Natural killer cell (primary cell): ENCODE results near the gene PEAK3. TPM values are rescaled to one million over a fixed set of nuclear protein-coding genes. Genes with fewer than 3 reads are reported as not detected.

Source experiments
- ATAC-seq, 3 donors: fragments of 150-1000 bp in 2 of 3; fragments of 200-7000 bp in 1 of 3; cut with Tn5 transposase; 1 replicate in 1 of 3; 2 replicates in 2 of 3; pipeline ENCODE4 v1.10.0; 2021; ENCODE audit warnings: mild to moderate bottlenecking in 2 of 3, moderate library complexity in 2 of 3
- DNase-seq, 2 donors: peaks; one replicate each; pipeline versions ENCODE4 v3.0.0 to v3.0.0-alpha.2; 2013 to 2021; ENCODE audit warnings: mixed read lengths in 1 of 2
- H3K27ac ChIP-seq: one replicate; pipeline ENCODE4 v1.5.1; 2013; ENCODE audit warnings: mild to moderate bottlenecking, low read length
- H3K27me3 ChIP-seq: one replicate; pipeline ENCODE4 v1.6.1; 2013; ENCODE audit warnings: low read length; ENCODE audit not compliant: control insufficient read depth, insufficient read depth
- H3K36me3 ChIP-seq: one replicate; pipeline ENCODE4 v1.6.1; 2013; ENCODE audit warnings: low read length; ENCODE audit not compliant: control insufficient read depth, insufficient read depth
- H3K4me1 ChIP-seq: one replicate; pipeline ENCODE4 v1.6.1; 2013; ENCODE audit warnings: low read length; ENCODE audit not compliant: control insufficient read depth, insufficient read depth
- H3K4me3 ChIP-seq: one replicate; pipeline ENCODE4 v1.5.1; 2013; ENCODE audit warnings: low read length
- H3K9me3 ChIP-seq: one replicate; pipeline ENCODE4 v1.6.1; 2013; ENCODE audit warnings: low read length; ENCODE audit not compliant: control insufficient read depth, insufficient read depth
- H3K27ac Mint-ChIP-seq, 2 donors: one replicate each; pipeline ENCODE4 v1.8.0; 2022; ENCODE audit warnings: mild to moderate bottlenecking in 2 of 2, mixed read lengths in 2 of 2, moderate library complexity in 1 of 2
- H3K27me3 Mint-ChIP-seq, 2 donors: one replicate each; pipeline ENCODE4 v1.8.0; 2022; ENCODE audit warnings: low read depth in 2 of 2, mixed read lengths in 2 of 2
- H3K36me3 Mint-ChIP-seq: one replicate; pipeline ENCODE4 v1.8.0; 2022; ENCODE audit warnings: mixed read lengths
- H3K4me1 Mint-ChIP-seq, 2 donors: one replicate each; pipeline ENCODE4 v1.8.0; 2022; ENCODE audit warnings: mixed read lengths in 2 of 2
- H3K4me3 Mint-ChIP-seq: one replicate; pipeline ENCODE4 v1.8.0; 2022; ENCODE audit warnings: mild to moderate bottlenecking, moderate library complexity, mixed read lengths
- H3K9me3 Mint-ChIP-seq, 2 donors: one replicate each; pipeline ENCODE4 v1.8.0; 2022; ENCODE audit warnings: mixed read lengths in 2 of 2
- WGBS: methylation state at CpG from one replicate; pipeline ENCODE4 v1.1.7; 2013; ENCODE audit warnings: missing lambda C conversion rate; ENCODE audit not compliant: insufficient coverage; 5-methylcytosine and 5-hydroxymethylcytosine counted together
- intact Hi-C: fragments of 100-400 bp; cut with micrococcal nuclease; formaldehyde crosslinking; loops from one replicate; pipeline ENCODE4 v1.14.2; 2022
- total RNA-seq, 4 donors: library from RNA; stranded (reverse); fragments of 120-200 nt in 1 of 4; gene quantifications; one replicate each; pipeline versions ENCODE4 v1.2.3 to v1.2.4, GENCODE V29; 2013 to 2022
- TF ChIP-seq, protein P1 (sequence below): fragments of 200-600 bp; IDR thresholded peaks from one replicate; pipeline ENCODE4 v1.8.0; 2022; ENCODE audit warnings: antibody characterized with exemption

PEAK3 gene
- total RNA-seq, 3 donors from 2014 or later (not counting 1 experiment from before 2014, with no cell fraction given): 5.7 to 9.5 (median 8.4) TPM

DNA sequence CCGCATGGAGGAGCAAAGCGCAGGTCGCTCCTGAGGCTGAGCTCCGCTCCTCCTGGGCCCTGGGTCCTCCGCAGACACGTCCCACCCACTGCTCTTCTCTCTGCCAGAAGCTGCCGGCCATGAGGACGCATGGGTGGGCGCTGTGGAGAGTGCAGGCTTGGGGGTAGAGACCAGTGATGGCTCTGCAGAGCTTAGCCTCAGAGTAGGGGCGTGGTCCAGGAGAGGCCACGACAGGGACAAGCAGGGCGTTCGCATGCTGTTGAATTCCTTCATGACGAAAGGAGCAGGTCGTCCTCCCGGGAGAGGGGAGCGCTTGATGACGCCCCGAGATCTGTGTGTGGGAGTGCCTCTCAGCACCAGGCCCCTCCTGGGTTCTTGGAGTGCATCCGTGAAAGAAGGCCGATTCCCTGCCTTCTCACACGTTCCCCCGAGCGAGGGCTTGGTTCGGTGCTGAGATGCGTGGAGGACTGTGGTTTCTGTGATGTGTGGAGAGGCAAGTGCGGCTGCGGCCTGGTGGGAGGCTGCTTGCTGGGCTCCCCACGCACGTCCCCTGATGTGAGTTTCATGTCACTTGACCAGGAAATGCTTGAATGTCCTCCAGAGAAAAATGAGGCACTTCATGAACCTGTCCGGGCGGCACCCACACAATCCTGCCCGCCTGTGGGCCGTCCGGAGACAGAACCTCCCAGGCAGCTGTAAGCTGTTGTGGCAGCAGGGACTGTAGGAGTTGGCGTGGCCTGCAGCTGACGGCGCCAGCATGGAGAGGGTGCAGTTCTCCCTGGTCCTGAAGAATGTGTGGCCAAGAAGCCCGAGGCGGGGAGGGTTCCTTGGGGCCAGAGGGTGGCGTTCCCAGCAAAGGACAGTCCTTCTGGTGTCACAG lies 40.9 kb downstream of the PEAK3 start:
- Histone ChIP-seq H3K4me1 (peaks cover 64% of the 10 kb centered on the region), H3K27ac (peak overlapping the region; percentile 68), H3K4me3 (no peak overlapping the region), H3K27me3 (no peaks in the 10 kb centered on the region), H3K36me3 (peaks cover 43% of the 10 kb centered on the region), H3K9me3 (no peaks in the 10 kb centered on the region)
- intact Hi-C loops: no loop called here
- TF ChIP-seq, protein P1, sequence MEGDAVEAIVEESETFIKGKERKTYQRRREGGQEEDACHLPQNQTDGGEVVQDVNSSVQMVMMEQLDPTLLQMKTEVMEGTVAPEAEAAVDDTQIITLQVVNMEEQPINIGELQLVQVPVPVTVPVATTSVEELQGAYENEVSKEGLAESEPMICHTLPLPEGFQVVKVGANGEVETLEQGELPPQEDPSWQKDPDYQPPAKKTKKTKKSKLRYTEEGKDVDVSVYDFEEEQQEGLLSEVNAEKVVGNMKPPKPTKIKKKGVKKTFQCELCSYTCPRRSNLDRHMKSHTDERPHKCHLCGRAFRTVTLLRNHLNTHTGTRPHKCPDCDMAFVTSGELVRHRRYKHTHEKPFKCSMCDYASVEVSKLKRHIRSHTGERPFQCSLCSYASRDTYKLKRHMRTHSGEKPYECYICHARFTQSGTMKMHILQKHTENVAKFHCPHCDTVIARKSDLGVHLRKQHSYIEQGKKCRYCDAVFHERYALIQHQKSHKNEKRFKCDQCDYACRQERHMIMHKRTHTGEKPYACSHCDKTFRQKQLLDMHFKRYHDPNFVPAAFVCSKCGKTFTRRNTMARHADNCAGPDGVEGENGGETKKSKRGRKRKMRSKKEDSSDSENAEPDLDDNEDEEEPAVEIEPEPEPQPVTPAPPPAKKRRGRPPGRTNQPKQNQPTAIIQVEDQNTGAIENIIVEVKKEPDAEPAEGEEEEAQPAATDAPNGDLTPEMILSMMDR: no peak
- Mint-ChIP-seq H3K4me3 (peak overlapping the region; percentile 77), H3K9me3 (peaks cover 0 to 3% of the 10 kb centered on the region in 2 donors), H3K4me1 (peaks cover 57 to 58% of the 10 kb centered on the region in 2 donors), H3K27ac (peak overlapping the region; percentile 98 to 100), H3K27me3 (no peaks in the 10 kb centered on the region), H3K36me3 (no peaks in the 10 kb centered on the region)
- 78% methylated on average over 41 of the region's 41 CpGs for WGBS
- ATAC-seq (no peak), DNase-seq (peak in 1 of 2 donors; percentile 31)

DNA sequence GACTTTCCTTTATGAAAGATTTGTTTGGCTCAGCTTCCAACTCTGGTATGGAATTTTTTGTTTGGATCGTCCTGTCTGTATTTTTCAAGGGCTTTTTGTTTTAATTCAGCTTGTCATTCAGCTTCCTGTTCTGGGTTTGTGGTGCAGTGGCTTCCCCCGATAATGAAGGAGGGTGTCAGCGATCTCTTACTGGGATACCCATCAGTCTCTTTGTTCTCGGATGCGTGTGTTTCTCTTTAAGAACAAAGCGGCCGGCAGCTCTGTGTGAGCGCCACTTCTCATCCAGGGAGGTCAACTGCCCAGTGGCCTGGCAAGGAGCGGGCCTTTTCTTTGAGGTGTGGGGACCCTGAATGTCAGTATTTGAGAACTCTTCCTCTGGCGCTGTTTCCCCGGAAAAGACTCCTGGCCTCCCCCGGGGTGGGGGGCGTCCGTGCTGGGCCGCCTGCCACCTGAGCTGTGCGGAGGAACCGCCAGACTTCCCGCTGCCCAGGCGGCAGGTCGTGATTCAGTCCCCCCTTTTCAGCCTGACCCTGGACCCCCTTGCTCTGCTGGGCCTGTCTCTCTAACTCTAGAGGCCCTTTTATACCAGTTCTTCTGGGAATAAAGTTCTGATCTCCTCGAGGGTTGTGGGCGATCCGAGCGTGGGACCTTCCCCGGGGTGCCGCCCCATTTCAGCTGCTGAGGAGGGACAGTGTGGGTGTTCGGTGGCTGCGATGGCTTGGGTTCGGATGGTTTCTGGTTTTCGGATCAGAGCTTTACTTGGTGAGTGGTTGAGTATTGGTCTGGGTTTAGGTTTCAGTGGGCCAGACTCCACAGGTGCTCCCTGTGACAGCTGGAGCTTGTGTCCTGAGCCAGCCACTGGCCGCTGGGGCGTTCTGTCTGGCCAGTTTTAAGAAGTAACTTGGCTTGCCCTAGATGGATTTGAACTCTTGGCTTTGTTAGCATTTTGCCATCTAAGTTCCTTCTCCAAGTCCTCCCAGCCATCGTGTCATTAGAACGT lies 41.9 kb downstream of the PEAK3 start:
- intact Hi-C loops: loop anchor here (5.0 to 10.0 kb wide), 2 partner anchors 85 to 153 kb away; partner anchors contain the start of gene AP3D1
- Histone ChIP-seq H3K4me3 (peak overlapping the region; percentile 29), H3K36me3 (peaks cover 32% of the 10 kb centered on the region), H3K27ac (peak overlapping the region; percentile 68), H3K4me1 (peaks cover 69% of the 10 kb centered on the region), H3K27me3 (no peaks in the 10 kb centered on the region), H3K9me3 (no peaks in the 10 kb centered on the region)
- Mint-ChIP-seq H3K27me3 (no peaks in the 10 kb centered on the region), H3K36me3 (no peaks in the 10 kb centered on the region), H3K4me3 (peak overlapping the region; percentile 77), H3K4me1 (peaks cover 64% of the 10 kb centered on the region in 2 donors), H3K9me3 (peaks cover 0 to 3% of the 10 kb centered on the region in 2 donors), H3K27ac (peak overlapping the region; percentile 98 to 100)
- DNase-seq (peak in 1 of 2 donors; percentile 76), ATAC-seq (no peak)
- WGBS: 26% methylated on average over 34 of the region's 34 CpGs
- TF ChIP-seq, protein P1: no peak

DNA sequence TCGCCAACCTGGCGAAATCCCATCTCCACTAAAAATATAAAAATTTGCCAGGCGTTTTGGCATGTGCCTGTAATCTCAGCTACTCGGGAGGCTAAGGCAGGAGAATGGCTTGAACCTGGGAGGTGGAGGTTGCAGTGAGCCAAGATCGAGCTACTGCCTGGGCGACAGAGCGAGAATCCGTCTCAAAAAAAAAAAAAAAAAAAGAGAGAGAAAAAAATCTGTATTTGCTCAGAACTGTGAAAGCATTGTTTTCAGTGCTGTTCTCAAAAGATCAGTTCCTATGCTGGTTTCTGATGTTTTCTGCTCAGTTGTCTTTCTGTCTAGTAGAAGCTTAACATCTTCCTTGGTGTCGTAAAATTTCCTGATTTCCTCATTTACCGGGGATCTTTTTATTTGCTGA lies 42.8 kb downstream of the PEAK3 start:
- peak overlapping the region; percentile 98 to 100 for H3K27ac Mint-ChIP-seq
- Histone ChIP-seq H3K4me1 (peaks cover 78% of the 10 kb centered on the region), H3K27me3 (no peaks in the 10 kb centered on the region), H3K36me3 (peaks cover 23% of the 10 kb centered on the region), H3K27ac (peak overlapping the region; percentile 68), H3K9me3 (no peaks in the 10 kb centered on the region), H3K4me3 (no peak overlapping the region)
- WGBS: 74% methylated on average over 10 of the region's 10 CpGs
- H3K4me3 Mint-ChIP-seq: peak overlapping the region; percentile 94
- TF ChIP-seq, protein P1: no peak
- no peaks in the 10 kb centered on the region for H3K27me3 Mint-ChIP-seq
- peaks cover 64 to 73% of the 10 kb centered on the region in 2 donors for H3K4me1 Mint-ChIP-seq
- peak in 1 of 2 donors; percentile 46 for DNase-seq
- H3K9me3 Mint-ChIP-seq: peaks cover 0 to 3% of the 10 kb centered on the region in 2 donors
- intact Hi-C loops: loop anchor here (5.0 to 10.0 kb wide), 2 partner anchors 84 to 152 kb away; partner anchors contain the start of gene AP3D1
- ATAC-seq: no peak
- H3K36me3 Mint-ChIP-seq: no peaks in the 10 kb centered on the region
